IMR-90 (cell line): ENCODE data around the gene CES1.

ENCODE experiments used
- BHLHE40 ChIP-seq: fragments of 150-350 bp; IDR thresholded peaks from 2 replicates; pipeline ENCODE4 v1.6.1; 2016; ENCODE audit warnings: mild to moderate bottlenecking, low read depth, low read length
- CEBPB ChIP-seq: IDR thresholded peaks from 2 replicates; pipeline ENCODE4 v1.6.1; 2012; ENCODE audit warnings: low read depth, low read length, improper control_type of control experiment
- CTCF ChIP-seq: conservative IDR thresholded peaks from 2 replicates; pipeline ENCODE4 v1.5.1; 2012; ENCODE audit warnings: mild to moderate bottlenecking, low read depth, low read length, improper control_type of control experiment
- MXI1 ChIP-seq: IDR thresholded peaks from 2 replicates; pipeline ENCODE4 v1.6.1; 2012; ENCODE audit warnings: low read depth, mild to moderate bottlenecking, low read length, moderate library complexity, borderline replicate concordance
- POLR2A ChIP-seq: IDR thresholded peaks from 2 replicates; pipeline ENCODE4 v1.6.1; 2012; ENCODE audit warnings: mild to moderate bottlenecking, low read depth, low read length
- RAD21 ChIP-seq: IDR thresholded peaks from 2 replicates; pipeline ENCODE4 v1.6.1; 2012; ENCODE audit warnings: low read length, improper control_type of control experiment
- RCOR1 ChIP-seq: IDR thresholded peaks from 2 replicates; pipeline ENCODE4 v1.6.1; 2012; ENCODE audit warnings: mild to moderate bottlenecking, low read length, improper control_type of control experiment; ENCODE audit not compliant: insufficient replicate concordance
- RFX5 ChIP-seq: IDR thresholded peaks from 2 replicates; pipeline ENCODE4 v1.8.0; 2012; ENCODE audit warnings: low read depth, mild to moderate bottlenecking, low read length, moderate library complexity
- USF2 ChIP-seq: fragments of 150-350 bp; IDR thresholded peaks from 2 replicates; pipeline ENCODE4 v1.6.1; 2017; ENCODE audit warnings: mild to moderate bottlenecking, antibody characterized with exemption, low read length, low read depth

GRCh38 chr16:55856950-55857349, 24.1 kb upstream of the CES1 start:
- TF ChIP-seq CTCF (no peak), POLR2A (no peak), RFX5 (no peak), USF2 (no peak), MXI1 (no peak), RAD21 (no peak), BHLHE40 (no peak), RCOR1 (no peak), CEBPB (no peak)
